ENCODE data around the gene NELFCD. TPM values are rescaled to one million over a fixed set of nuclear protein-coding genes. Genes with fewer than 3 reads are reported as not detected.
A peak's percentile ranks its signal among the peaks of the same experiment; 100 is the strongest.

NELFCD gene
- total and polyA plus RNA-seq, 9 of the 15 experiments (the other 6 are each of a cell fraction or from before 2014, with no cell fraction given) = 11.7 to 163 (median 96.5) TPM

- TF ChIP-seq EZH2 (IDR thresholded peaks at IDR 0.05; ENCODE audit: borderline replicate concordance, low read depth, low read length) = no peak
- no peak for TF ChIP-seq POLR3G (IDR thresholded peaks at IDR 0.05; ENCODE audit: extremely low read depth, insufficient read length, insufficient replicate concordance)
- TF ChIP-seq TRIM25 (IDR thresholded peaks at IDR 0.05; ENCODE audit: borderline replicate concordance) = no peak
- TF ChIP-seq ZNF57 (CRISPR knock-in tag; IDR thresholded peaks at IDR 0.05) = no peak
- no peak for TF ChIP-seq PHB2 (IDR thresholded peaks at IDR 0.05; ENCODE audit: low read depth)
- no peak for TF ChIP-seq NR2C2 (CRISPR knock-in tag; IDR thresholded peaks at IDR 0.05)
- peak; percentile 93 for TF ChIP-seq NR2C2 (tag; IDR thresholded peaks at IDR 0.05)
- TF ChIP-seq NFE2L1 (tag; IDR thresholded peaks at IDR 0.05; ENCODE audit: borderline replicate concordance, low read depth) = no peak
- 0 out of 2 replicates have a peak, but pooled peaks have one; percentile 41 for TF ChIP-seq HBP1 (CRISPR knock-in tag; IDR thresholded peaks at IDR 0.05)
- TF ChIP-seq E2F4 (CRISPR knock-in tag; IDR thresholded peaks at IDR 0.05; ENCODE audit: low read depth) = peak; percentile 64; the same call in 1 of the 2 replicates
- TF ChIP-seq ZNF24 (IDR thresholded peaks at IDR 0.05) = no peak
- TF ChIP-seq PPARD (CRISPR knock-in tag; IDR thresholded peaks at IDR 0.05) = no peak
- peak; percentile 79 for TF ChIP-seq FIP1L1 (IDR thresholded peaks at IDR 0.05; ENCODE audit: low read depth, low read length, poor library complexity, severe bottlenecking)
- TF ChIP-seq NR0B1 (IDR thresholded peaks at IDR 0.05; ENCODE audit: partially characterized antibody) = no peak
- no peak for TF ChIP-seq ADNP (tag; IDR thresholded peaks at IDR 0.05)
- TF ChIP-seq L3MBTL2 (IDR thresholded peaks at IDR 0.05) = peak; percentile 92
- TF ChIP-seq PCBP1 (IDR thresholded peaks at IDR 0.05; ENCODE audit: low read depth, low read length, poor library complexity, severe bottlenecking) = no peak
- no peak for TF ChIP-seq SNIP1 (IDR thresholded peaks at IDR 0.05; ENCODE audit: low read depth)
- TF ChIP-seq RB1 (IDR thresholded peaks at IDR 0.05; ENCODE audit: low read depth) = peak; percentile 20
- TF ChIP-seq CC2D1A (IDR thresholded peaks at IDR 0.05) = no peak
- peak; percentile 65 for TF ChIP-seq POLR2A (conservative IDR thresholded peaks at IDR 0.05)
- TF ChIP-seq THRA (IDR thresholded peaks at IDR 0.05) = no peak
Observed at GRCh38 chr20:59042151-59042795, 61.2 kb downstream of the NELFCD start, which contains the start of gene PRELID3B (continued).
